Measurements from ENCODE around the gene PLEKHA7. TPM values are rescaled to one million over a fixed set of nuclear protein-coding genes. Genes with fewer than 3 reads are reported as not detected.
"Not testable (repeated sequence)": the region's sequence is repeated elsewhere in the genome, so short reads cannot be mapped to it uniquely, and the experiment has no call there.

The PLEKHA7 gene
- total RNA-seq, 1 experiment from 2014 or later: 18.4 TPM

DNA sequence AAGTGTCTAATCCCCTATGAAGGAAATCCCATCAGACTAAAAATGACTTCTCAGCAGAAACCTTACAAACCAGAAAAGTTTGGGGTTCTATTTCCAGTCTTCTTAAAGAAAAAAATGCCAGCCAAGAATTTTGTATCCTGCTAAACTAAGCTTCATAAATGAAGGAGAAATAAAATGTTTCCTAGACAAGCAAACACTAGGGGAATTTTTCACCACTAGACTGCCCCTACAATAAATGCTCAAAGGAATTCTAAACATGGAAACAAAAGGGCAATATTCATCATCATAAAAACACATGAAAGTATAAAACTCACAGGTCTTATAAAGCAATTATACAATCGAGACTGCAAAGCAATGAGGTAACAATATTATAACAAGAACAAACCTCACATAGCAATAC is 124.3 kb downstream of the PLEKHA7 start:
- Histone ChIP-seq H3K36me3 (ENCODE audit: low read depth, low read length) (0 out of 2 replicates have a peak, but pooled peaks cover 3% of the 10 kb centered on the region), H3K27me3 (ENCODE audit: low read length) (no peaks in the 10 kb centered on the region), H3K27ac (ENCODE audit: low read length) (no peak overlapping the region), H3K9ac (ENCODE audit: low read length) (no peak overlapping the region), H3K4me2 (ENCODE audit: low read length) (no peak overlapping the region), H3K9me3 (ENCODE audit: low read length) (no peaks in the 10 kb centered on the region), H4K20me1 (ENCODE audit: low read length) (no peaks in the 10 kb centered on the region), H3K4me1 (ENCODE audit: insufficient read depth, low read length) (peaks cover 32% of the 10 kb centered on the region), H2AFZ (ENCODE audit: low read length) (no peak overlapping the region), H3K4me3 (ENCODE audit: low read length) (no peak overlapping the region), H3K79me2 (ENCODE audit: low read length) (peaks cover 11% of the 10 kb centered on the region; the same call in 1 of the 2 replicates), H3K9me2 (replicated peaks; ENCODE audit: low read length) (no peaks in the 10 kb centered on the region), H3F3A (ENCODE audit: low read length, unreplicated experiment) (no peaks in the 10 kb centered on the region)
- POLR2A ChIA-PET (ENCODE audit: unreplicated experiment): no interaction called here
- CTCF ChIA-PET: no interaction called here
- TF ChIP-seq EZH2 (IDR thresholded peaks at IDR 0.05; ENCODE audit: low read length, unreplicated experiment) (no peak), CTCF (conservative IDR thresholded peaks at IDR 0.05; ENCODE audit: low read depth, low read length) (no peak), EZH2phosphoT487 (IDR thresholded peaks at IDR 0.05; ENCODE audit: borderline replicate concordance, low read length) (no peak)
- intact Hi-C loops (cut with micrococcal nuclease): no loop called here
- no peak for ATAC-seq
- no peak for DNase-seq
- no TSS peak for BruUV-seq (replicated peaks)

GRCh38 chr11:16889010-16889409 is 125.2 kb downstream of the PLEKHA7 start:
- CTCF ChIA-PET: not testable (repeated sequence)
- H3K79me2 ChIP-seq (ENCODE audit: low read length): peaks cover 11% of the 10 kb centered on the region; the same call in 1 of the 2 replicates

GRCh38 chr11:16887887-16888286 is 126.3 kb downstream of the PLEKHA7 start:
- CTCF ChIA-PET; BruUV-seq (replicated peaks); POLR2A ChIA-PET (ENCODE audit: unreplicated experiment); H3K9me2 ChIP-seq (replicated peaks; ENCODE audit: low read length); intact Hi-C loops (cut with micrococcal nuclease); H3K4me3 ChIP-seq (ENCODE audit: low read length); H3K4me2 ChIP-seq (ENCODE audit: low read length); H2AFZ ChIP-seq (ENCODE audit: low read length); H3K27ac ChIP-seq (ENCODE audit: low read length); H3K9ac ChIP-seq (ENCODE audit: low read length); H4K20me1 ChIP-seq (ENCODE audit: low read length); H3K36me3 ChIP-seq (ENCODE audit: low read depth, low read length); H3K27me3 ChIP-seq (ENCODE audit: low read length); H3F3A ChIP-seq (ENCODE audit: low read length, unreplicated experiment); H3K9me3 ChIP-seq (ENCODE audit: low read length); DNase-seq; ATAC-seq: not testable (repeated sequence)
- H3K4me1 ChIP-seq (ENCODE audit: insufficient read depth, low read length): peaks cover 25% of the 10 kb centered on the region
- H3K79me2 ChIP-seq (ENCODE audit: low read length): peaks cover 11% of the 10 kb centered on the region; the same call in 1 of the 2 replicates

More at GRCh38 chr11:16889010-16889409, 125.2 kb downstream of the PLEKHA7 start:
- ATAC-seq; DNase-seq; H3K36me3 ChIP-seq (ENCODE audit: low read depth, low read length); H3K27ac ChIP-seq (ENCODE audit: low read length); intact Hi-C loops (cut with micrococcal nuclease); H3K4me3 ChIP-seq (ENCODE audit: low read length); H3K27me3 ChIP-seq (ENCODE audit: low read length); H3K9me3 ChIP-seq (ENCODE audit: low read length); H3K9ac ChIP-seq (ENCODE audit: low read length); BruUV-seq (replicated peaks); H3F3A ChIP-seq (ENCODE audit: low read length, unreplicated experiment); H2AFZ ChIP-seq (ENCODE audit: low read length); H3K4me2 ChIP-seq (ENCODE audit: low read length); H3K9me2 ChIP-seq (replicated peaks; ENCODE audit: low read length); POLR2A ChIA-PET (ENCODE audit: unreplicated experiment); H4K20me1 ChIP-seq (ENCODE audit: low read length): not testable (repeated sequence)
- peaks cover 29% of the 10 kb centered on the region for H3K4me1 ChIP-seq (ENCODE audit: insufficient read depth, low read length)

DNA sequence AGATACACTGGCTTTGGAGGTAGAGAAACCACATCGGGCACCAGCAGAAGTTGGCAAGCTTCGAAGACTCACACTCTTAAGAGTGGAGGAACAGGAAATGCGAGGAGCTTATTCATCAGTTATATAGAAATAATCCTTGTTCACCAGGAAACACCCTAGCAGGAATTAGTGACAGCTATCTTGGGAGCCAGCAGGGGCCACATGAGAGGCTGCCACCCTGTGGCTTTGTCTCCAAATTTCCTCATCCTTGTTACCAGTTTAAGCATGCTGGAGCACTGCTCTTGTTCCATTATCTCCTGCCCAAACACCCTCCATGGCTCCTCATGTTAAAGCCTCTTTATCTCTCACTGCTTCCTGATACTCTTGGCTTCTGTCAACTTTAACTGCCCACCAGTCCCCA is 131.0 kb downstream of the PLEKHA7 start:
- peak; percentile 88 for ATAC-seq
- BruUV-seq (replicated peaks): no TSS peak

More for the DNA sequence above, 131.0 kb downstream of the PLEKHA7 start:
- CTCF ChIA-PET: interaction anchor here (0.5 to 2.1 kb wide), 12 partner anchors 9 to 121 kb away, joined by 3 to 20 read pairs (median 3); no protein-coding TSS in a partner anchor
- no peaks in the 10 kb centered on the region for H3K9me3 ChIP-seq (ENCODE audit: low read length)
- H3K9me2 ChIP-seq (replicated peaks; ENCODE audit: low read length): no peaks in the 10 kb centered on the region
- H3F3A ChIP-seq (ENCODE audit: low read length, unreplicated experiment): no peaks in the 10 kb centered on the region
- POLR2A ChIA-PET (ENCODE audit: unreplicated experiment): interaction anchor here (0.5 kb wide), 1 partner anchor 42 kb away, joined by 3 read pairs; no protein-coding TSS in a partner anchor
- intact Hi-C loops (cut with micrococcal nuclease): loop anchor here (1.0 to 5.0 kb wide), 5 partner anchors 35 to 251 kb away; no protein-coding TSS in a partner anchor
- peak; percentile 69 for TF ChIP-seq CTCF (conservative IDR thresholded peaks at IDR 0.05; ENCODE audit: low read depth, low read length)
- TF ChIP-seq EZH2phosphoT487 (IDR thresholded peaks at IDR 0.05; ENCODE audit: borderline replicate concordance, low read length): no peak
- H2AFZ ChIP-seq (ENCODE audit: low read length): 0 out of 2 replicates have a peak overlapping the region, but pooled peaks have one; percentile 33
- peaks cover 20% of the 10 kb centered on the region for H3K79me2 ChIP-seq (ENCODE audit: low read length)
- no peak overlapping the region for H3K4me3 ChIP-seq (ENCODE audit: low read length)
- DNase-seq: peak; percentile 94
- H3K27me3 ChIP-seq (ENCODE audit: low read length): no peaks in the 10 kb centered on the region
- no peaks in the 10 kb centered on the region for H4K20me1 ChIP-seq (ENCODE audit: low read length)
- H3K9ac ChIP-seq (ENCODE audit: low read length): 0 out of 2 replicates have a peak overlapping the region, but pooled peaks have one; percentile 18
- H3K36me3 ChIP-seq (ENCODE audit: low read depth, low read length): no peaks in the 10 kb centered on the region
- H3K4me1 ChIP-seq (ENCODE audit: insufficient read depth, low read length): peaks cover 32% of the 10 kb centered on the region
- H3K4me2 ChIP-seq (ENCODE audit: low read length): peak overlapping the region; percentile 67
- peak overlapping the region; percentile 47 for H3K27ac ChIP-seq (ENCODE audit: low read length)

Data from PC-3 (cell line).